ENCODE results near the gene LCLAT1.
"Not testable (repeated sequence)": the region's sequence is repeated elsewhere in the genome, so short reads cannot be mapped to it uniquely, and the experiment has no call there.

LCLAT1 gene

GRCh38 chr2:30456106-30456505 lies 9.1 kb downstream of the LCLAT1 start:
- DNase-seq, result no peak

GRCh38 chr2:30456579-30456978 lies 9.5 kb downstream of the LCLAT1 start:
- no peak for DNase-seq

GRCh38 chr2:30457296-30457695 lies 10.2 kb downstream of the LCLAT1 start:
- DNase-seq, result no peak

GRCh38 chr2:30459140-30459539 lies 12.1 kb downstream of the LCLAT1 start:
- no peak for DNase-seq

- no peak for DNase-seq
Measured at GRCh38 chr2:30462131-30462857, 15.2 kb downstream of the LCLAT1 start.

GRCh38 chr2:30463535-30463934 lies 16.5 kb downstream of the LCLAT1 start:
- no peak for DNase-seq

GRCh38 chr2:30464544-30465170 lies 17.6 kb downstream of the LCLAT1 start:
- no peak for DNase-seq

GRCh38 chr2:30465171-30465545 lies 18.1 kb downstream of the LCLAT1 start:
- DNase-seq, result no peak

GRCh38 chr2:30466216-30466615 lies 19.2 kb downstream of the LCLAT1 start:
- DNase-seq, result no peak

- DNase-seq, result not testable (repeated sequence)
Measured at GRCh38 chr2:30467062-30467826, 20.2 kb downstream of the LCLAT1 start.

GRCh38 chr2:30470426-30470825 lies 23.4 kb downstream of the LCLAT1 start:
- DNase-seq, result no peak

GRCh38 chr2:30472326-30472725 lies 25.3 kb downstream of the LCLAT1 start:
- no peak for DNase-seq

- no peak for DNase-seq
Measured at GRCh38 chr2:30475542-30475941, 28.5 kb downstream of the LCLAT1 start.

- DNase-seq, result no peak
Measured at GRCh38 chr2:30476636-30477035, 29.6 kb downstream of the LCLAT1 start.

GRCh38 chr2:30480703-30481322 lies 33.8 kb downstream of the LCLAT1 start:
- DNase-seq, result no peak

- DNase-seq, result no peak
Measured at GRCh38 chr2:30481323-30481800, 34.3 kb downstream of the LCLAT1 start.

- DNase-seq, result no peak
Measured at GRCh38 chr2:30482011-30482410, 35.0 kb downstream of the LCLAT1 start.

- no peak for DNase-seq
Measured at GRCh38 chr2:30484145-30484544, 37.1 kb downstream of the LCLAT1 start.

GRCh38 chr2:30484995-30485394 lies 37.9 kb downstream of the LCLAT1 start:
- no peak for DNase-seq

- no peak for DNase-seq
Measured at GRCh38 chr2:30486655-30487054, 39.6 kb downstream of the LCLAT1 start.

GRCh38 chr2:30487603-30488002 lies 40.6 kb downstream of the LCLAT1 start:
- DNase-seq, result no peak

GRCh38 chr2:30488012-30488659 lies 41.1 kb downstream of the LCLAT1 start:
- no peak for DNase-seq

- no peak for DNase-seq
Measured at GRCh38 chr2:30491225-30491624, 44.2 kb downstream of the LCLAT1 start.

Measured in cerebellar nuclear complex (tissue), 1 donor.